Measurements from ENCODE around the gene CDPF1.

The CDPF1 gene

DNA sequence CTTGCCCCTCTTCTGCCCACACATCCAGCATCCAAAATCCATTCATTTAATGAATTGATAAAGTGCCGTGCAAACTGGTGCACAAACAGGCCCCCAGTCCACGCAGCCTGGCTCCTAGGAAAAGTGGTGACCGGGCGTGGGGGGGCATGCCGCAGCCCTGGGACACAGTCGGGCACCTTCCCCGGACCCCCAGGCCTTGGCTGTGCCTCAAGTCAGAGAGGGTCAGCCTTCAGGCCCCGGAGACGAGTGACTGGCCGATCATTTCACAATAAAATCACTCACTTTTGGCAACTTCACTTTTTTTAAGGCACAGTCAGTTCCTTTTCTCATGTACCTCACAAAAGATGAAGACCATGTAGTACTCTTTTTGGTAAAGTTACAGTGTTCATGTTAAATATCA is 8.0 kb downstream of the CDPF1 start:
- Histone ChIP-seq H3K27ac (no peak overlapping the region), H3K27me3 (ENCODE audit: insufficient read depth, low read depth, severe bottlenecking) (no peaks in the 10 kb centered on the region), H3K36me3 (no peaks in the 10 kb centered on the region), H3K9me3 (ENCODE audit: severe bottlenecking) (no peaks in the 10 kb centered on the region), H3K4me3 (ENCODE audit: low read depth, low read length) (no peak overlapping the region)
- no peak for DNase-seq
- TF ChIP-seq, protein P1, sequence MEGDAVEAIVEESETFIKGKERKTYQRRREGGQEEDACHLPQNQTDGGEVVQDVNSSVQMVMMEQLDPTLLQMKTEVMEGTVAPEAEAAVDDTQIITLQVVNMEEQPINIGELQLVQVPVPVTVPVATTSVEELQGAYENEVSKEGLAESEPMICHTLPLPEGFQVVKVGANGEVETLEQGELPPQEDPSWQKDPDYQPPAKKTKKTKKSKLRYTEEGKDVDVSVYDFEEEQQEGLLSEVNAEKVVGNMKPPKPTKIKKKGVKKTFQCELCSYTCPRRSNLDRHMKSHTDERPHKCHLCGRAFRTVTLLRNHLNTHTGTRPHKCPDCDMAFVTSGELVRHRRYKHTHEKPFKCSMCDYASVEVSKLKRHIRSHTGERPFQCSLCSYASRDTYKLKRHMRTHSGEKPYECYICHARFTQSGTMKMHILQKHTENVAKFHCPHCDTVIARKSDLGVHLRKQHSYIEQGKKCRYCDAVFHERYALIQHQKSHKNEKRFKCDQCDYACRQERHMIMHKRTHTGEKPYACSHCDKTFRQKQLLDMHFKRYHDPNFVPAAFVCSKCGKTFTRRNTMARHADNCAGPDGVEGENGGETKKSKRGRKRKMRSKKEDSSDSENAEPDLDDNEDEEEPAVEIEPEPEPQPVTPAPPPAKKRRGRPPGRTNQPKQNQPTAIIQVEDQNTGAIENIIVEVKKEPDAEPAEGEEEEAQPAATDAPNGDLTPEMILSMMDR (IDR thresholded peaks at IDR 0.05; ENCODE audit: low read depth, low read length) = no peak

DNA sequence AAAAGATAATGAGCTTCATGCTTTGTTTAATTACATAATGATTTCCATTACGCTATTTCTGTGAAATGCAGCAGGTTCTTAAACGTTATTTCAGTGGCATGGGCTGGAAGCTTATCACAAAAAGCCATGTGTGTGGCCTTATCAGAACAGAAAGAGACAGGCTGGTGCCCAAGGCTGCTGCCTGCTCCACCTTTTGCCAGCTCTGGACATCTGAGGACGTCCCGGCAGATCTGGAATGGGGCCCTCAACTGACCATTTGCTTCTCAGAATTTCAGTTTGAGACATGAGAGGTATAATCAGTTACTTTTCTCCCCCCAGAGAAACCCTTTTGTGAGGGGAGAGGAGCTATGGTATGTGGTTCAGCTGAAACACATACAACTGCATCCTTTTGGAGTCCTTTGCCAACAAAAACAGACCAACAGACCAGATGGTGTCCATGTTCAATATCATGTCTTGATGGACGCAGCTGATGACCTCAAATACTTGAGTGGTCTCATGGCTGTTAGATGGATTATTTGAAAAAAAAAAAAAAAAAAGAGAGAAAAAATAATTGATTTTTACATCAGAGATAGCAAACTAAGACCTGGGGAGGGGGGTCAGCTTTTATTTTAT is 8.6 kb downstream of the CDPF1 start:
- TF ChIP-seq, protein P1 (IDR thresholded peaks at IDR 0.05; ENCODE audit: low read depth, low read length) = no peak
- Histone ChIP-seq H3K9me3 (ENCODE audit: severe bottlenecking) (no peaks in the 10 kb centered on the region), H3K27ac (no peak overlapping the region)

DNA sequence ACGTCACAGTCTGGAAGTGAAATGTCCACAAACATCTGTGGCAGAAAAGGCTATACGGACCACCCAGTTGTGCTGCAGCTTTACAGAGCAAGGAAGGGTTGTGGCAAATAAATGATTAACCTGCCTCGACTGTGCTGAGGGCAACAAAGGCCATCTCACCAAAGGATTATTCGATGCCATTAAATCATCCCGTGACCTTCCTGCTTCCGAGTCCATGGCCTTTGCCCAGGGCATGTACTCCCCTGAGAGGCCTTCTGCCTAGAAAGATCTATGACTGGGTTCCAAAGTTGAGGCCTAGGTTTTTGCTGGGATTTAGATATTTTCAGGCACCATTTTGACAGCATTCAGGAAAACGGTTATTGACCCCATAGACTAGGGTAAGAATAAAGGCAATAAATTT is 9.2 kb downstream of the CDPF1 start:
- no peak for DNase-seq
- TF ChIP-seq, protein P1 (IDR thresholded peaks at IDR 0.05; ENCODE audit: low read depth, low read length) = no peak
- peaks cover 3% of the 10 kb centered on the region; the same call in 1 of the 2 replicates for H3K36me3 ChIP-seq

More for the DNA sequence above, 8.6 kb downstream of the CDPF1 start:
- Histone ChIP-seq H3K36me3 (peaks cover under 1% of the 10 kb centered on the region; the same call in 1 of the 2 replicates), H3K27me3 (ENCODE audit: insufficient read depth, low read depth, severe bottlenecking) (no peaks in the 10 kb centered on the region), H3K4me3 (ENCODE audit: low read depth, low read length) (no peak overlapping the region)
- DNase-seq = no peak

DNA sequence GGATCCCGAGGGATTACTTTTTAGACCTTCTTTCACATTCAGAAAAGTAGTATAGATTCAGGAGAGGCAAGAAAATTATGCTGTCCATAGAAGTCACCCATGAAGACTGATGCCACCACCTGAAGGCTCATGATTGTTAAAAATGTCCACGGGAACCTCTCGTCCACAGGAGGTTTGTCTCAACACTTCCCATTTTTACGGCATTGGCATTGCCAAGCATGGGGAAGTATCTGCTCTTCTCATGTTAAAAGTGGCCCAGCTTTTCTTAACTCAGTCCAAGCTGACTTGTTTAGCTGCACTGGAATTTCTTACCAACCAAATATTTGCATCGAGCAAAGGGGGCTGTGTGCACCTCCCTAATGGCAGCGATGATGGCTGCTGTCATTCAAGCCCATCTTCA is 9.6 kb downstream of the CDPF1 start:
- no peaks in the 10 kb centered on the region for H3K27me3 ChIP-seq (ENCODE audit: insufficient read depth, low read depth, severe bottlenecking)
- DNase-seq = no peak
- no peaks in the 10 kb centered on the region for H3K9me3 ChIP-seq (ENCODE audit: severe bottlenecking)
- H3K27ac ChIP-seq = no peak overlapping the region
- no peak overlapping the region for H3K4me3 ChIP-seq (ENCODE audit: low read depth, low read length)
- TF ChIP-seq, protein P1 (IDR thresholded peaks at IDR 0.05; ENCODE audit: low read depth, low read length) = no peak
- peaks cover 4% of the 10 kb centered on the region for H3K36me3 ChIP-seq

More for the DNA sequence above, 9.2 kb downstream of the CDPF1 start:
- no peak overlapping the region for H3K4me3 ChIP-seq (ENCODE audit: low read depth, low read length)
- H3K9me3 ChIP-seq (ENCODE audit: severe bottlenecking) = no peaks in the 10 kb centered on the region
- no peak overlapping the region for H3K27ac ChIP-seq
- no peaks in the 10 kb centered on the region for H3K27me3 ChIP-seq (ENCODE audit: insufficient read depth, low read depth, severe bottlenecking)

DNA sequence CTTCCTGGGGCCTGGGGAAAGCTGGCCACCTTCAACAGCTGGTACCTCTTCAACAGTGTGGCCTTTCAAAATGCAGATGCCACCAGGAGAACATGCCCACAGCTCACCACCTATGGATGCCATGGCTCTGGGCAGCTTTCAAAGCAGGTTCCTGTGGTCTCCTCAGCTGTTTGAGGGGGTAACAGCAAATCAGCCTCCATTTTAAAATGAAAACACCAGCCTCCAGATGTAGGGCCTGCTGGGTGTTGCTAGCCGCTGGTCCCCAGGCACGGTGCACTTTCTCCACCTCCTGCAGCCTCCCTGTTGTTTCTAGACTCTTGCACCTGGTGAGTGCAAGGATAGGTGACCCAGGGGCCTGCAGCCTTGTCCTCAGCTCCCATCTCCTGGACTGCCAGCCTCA is 10.0 kb downstream of the CDPF1 start:
- TF ChIP-seq, protein P1 (IDR thresholded peaks at IDR 0.05; ENCODE audit: low read depth, low read length) = no peak
- no peak overlapping the region for H3K27ac ChIP-seq
- H3K27me3 ChIP-seq (ENCODE audit: insufficient read depth, low read depth, severe bottlenecking) = no peaks in the 10 kb centered on the region
- H3K9me3 ChIP-seq (ENCODE audit: severe bottlenecking) = no peaks in the 10 kb centered on the region
- H3K4me3 ChIP-seq (ENCODE audit: low read depth, low read length) = no peak overlapping the region
- H3K36me3 ChIP-seq = peaks cover 6% of the 10 kb centered on the region
- no peak for DNase-seq
